HG03066 (cell line): ENCODE data around the gene OR13D1.
A peak's percentile ranks its signal among the peaks of the same experiment; 100 is the strongest.
"Not testable (repeated sequence)": the region's sequence is repeated elsewhere in the genome, so short reads cannot be mapped to it uniquely, and the experiment has no call there.

Experiments
- ATAC-seq: cut with Tn5 transposase; IDR thresholded peaks from one replicate; pipeline ENCODE4 v1.9.1; 2021; ENCODE audit warnings: low read depth; ENCODE audit not compliant: unreplicated experiment

Gene OR13D1

DNA sequence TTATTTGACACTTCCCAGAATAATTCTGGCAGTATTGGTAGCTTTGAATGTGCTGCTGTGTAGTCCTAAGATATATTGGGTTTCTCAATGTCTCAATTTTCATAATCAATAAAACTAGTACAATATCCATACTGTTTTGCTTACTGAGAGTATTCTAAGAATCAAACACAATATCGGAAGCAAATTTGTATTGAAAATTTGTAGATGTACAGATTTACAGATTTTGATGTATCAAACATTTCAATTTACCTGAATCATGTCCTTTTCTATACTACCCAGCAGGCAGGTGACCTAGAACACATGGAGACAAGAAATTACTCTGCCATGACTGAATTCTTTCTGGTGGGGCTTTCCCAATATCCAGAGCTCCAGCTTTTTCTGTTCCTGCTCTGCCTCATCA is at the start of gene OR13D1:
OR13D1 (plus strand) TSS at position 301 of the 400 bp plus-strand sequence; CDS start at position 301, 0 bp downstream.
- ATAC-seq, result no peak

GRCh38 chr9:104658496-104659195 is 35.7 kb upstream of the OR13D1 start:
- no peak for ATAC-seq

GRCh38 chr9:104675611-104676010 is 18.7 kb upstream of the OR13D1 start:
- no peak for ATAC-seq

- peak; percentile 66 for ATAC-seq
Observed at GRCh38 chr9:104682642-104683041, 11.7 kb upstream of the OR13D1 start.

DNA sequence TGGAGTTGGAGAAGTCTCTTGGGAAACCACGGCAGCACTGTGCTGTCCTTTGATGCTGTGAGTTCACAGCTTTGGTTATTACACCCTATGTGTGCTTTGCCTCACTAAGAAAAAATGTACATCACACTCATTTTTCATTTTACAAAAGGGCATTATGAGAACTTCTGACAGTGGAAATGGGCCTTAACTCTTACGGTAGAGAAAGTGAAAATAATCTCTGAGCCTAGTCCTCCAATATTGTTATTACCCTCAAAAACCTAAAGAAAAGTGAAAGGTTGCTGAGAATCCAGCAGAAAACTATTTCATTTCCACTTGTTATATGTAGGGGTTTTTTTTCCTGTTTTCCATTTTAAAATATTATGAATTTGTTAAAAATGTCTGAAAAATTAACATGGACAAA is 8.2 kb upstream of the OR13D1 start:
- ATAC-seq, result no peak

- ATAC-seq, result no peak
Observed at GRCh38 chr9:104700306-104700705, 6.0 kb downstream of the OR13D1 start.

GRCh38 chr9:104708737-104709136 is 14.4 kb downstream of the OR13D1 start:
- ATAC-seq, result not testable (repeated sequence)

DNA sequence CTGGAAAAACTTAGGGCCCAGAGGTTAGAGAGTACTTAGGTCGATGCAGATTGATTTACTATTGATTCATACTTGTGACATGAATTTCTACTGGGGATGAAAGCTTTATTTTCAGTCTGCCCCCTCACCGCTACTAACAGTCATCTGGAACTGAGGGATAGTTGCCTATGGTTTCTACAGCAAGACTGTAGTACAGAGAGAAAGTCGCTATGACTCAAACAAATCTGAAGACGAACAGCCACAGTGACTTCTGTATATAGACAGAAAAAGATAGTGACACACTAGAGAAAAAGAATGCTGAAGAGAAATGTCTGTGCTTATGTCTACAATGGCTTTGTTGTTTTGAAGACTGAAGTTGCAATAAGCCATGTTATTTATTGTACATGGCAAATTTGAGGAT is 17.3 kb downstream of the OR13D1 start:
- ATAC-seq, result no peak

- ATAC-seq, result no peak
Observed at GRCh38 chr9:104725014-104725413, 30.7 kb downstream of the OR13D1 start.

GRCh38 chr9:104738452-104738851 is 44.1 kb downstream of the OR13D1 start:
- ATAC-seq, result no peak

GRCh38 chr9:104740621-104741020 is 46.3 kb downstream of the OR13D1 start:
- no peak for ATAC-seq

- ATAC-seq, result peak; percentile 32
Observed at GRCh38 chr9:104743376-104743985, 49.2 kb downstream of the OR13D1 start.
